ENCODE measurements around the gene THADA. TPM values are rescaled to one million over a fixed set of nuclear protein-coding genes. Genes with fewer than 3 reads are reported as not detected.

Gene THADA
- total and polyA plus RNA-seq, 2 donors: 11.8 to 20.6 TPM

GRCh38 chr2:43318791-43319190 is 277.0 kb downstream of the THADA start:
- H3K27me3 ChIP-seq (ENCODE audit: control insufficient read depth in 2 of 2, insufficient read depth in 1 of 2, low read length in 1 of 2): no peaks in the 10 kb centered on the region
- DNase-seq (ENCODE audit: low read depth in 6 of 9, low spot score in 9 of 9): no peak
- H3K9me3 ChIP-seq (ENCODE audit: control insufficient read depth in 2 of 2, insufficient read depth in 1 of 2, low read length in 1 of 2): no peaks in the 10 kb centered on the region
- H3K27ac ChIP-seq (ENCODE audit: low read depth in 1 of 2, low read length in 1 of 2): no peak overlapping the region
- peaks cover 0 to 7% of the 10 kb centered on the region in 2 donors for H3K36me3 ChIP-seq (ENCODE audit: control insufficient read depth in 2 of 2, insufficient read depth in 2 of 2, low read length in 1 of 2)
- no peaks in the 10 kb centered on the region for H3K4me1 ChIP-seq (ENCODE audit: control insufficient read depth in 2 of 2, insufficient read depth in 2 of 2, low read length in 2 of 2)
- H3K4me3 ChIP-seq (ENCODE audit: low read length in 2 of 2): no peak overlapping the region

GRCh38 chr2:43317680-43318079 is 278.2 kb downstream of the THADA start:
- WGBS: 98% methylated on average over 3 of the region's 3 CpGs
- Histone ChIP-seq H3K27ac (ENCODE audit: low read depth in 1 of 2, low read length in 1 of 2) (no peak overlapping the region), H3K27me3 (ENCODE audit: control insufficient read depth in 2 of 2, insufficient read depth in 1 of 2, low read length in 1 of 2) (no peaks in the 10 kb centered on the region), H3K9me3 (ENCODE audit: control insufficient read depth in 2 of 2, insufficient read depth in 1 of 2, low read length in 1 of 2) (no peaks in the 10 kb centered on the region), H3K4me3 (ENCODE audit: low read length in 2 of 2) (no peak overlapping the region), H3K36me3 (ENCODE audit: control insufficient read depth in 2 of 2, insufficient read depth in 2 of 2, low read length in 1 of 2) (peaks cover 0 to 7% of the 10 kb centered on the region in 2 donors), H3K4me1 (ENCODE audit: control insufficient read depth in 2 of 2, insufficient read depth in 2 of 2, low read length in 2 of 2) (no peaks in the 10 kb centered on the region)
- DNase-seq (ENCODE audit: low read depth in 6 of 9, low spot score in 9 of 9): no peak

GRCh38 chr2:43317194-43317593 is 278.6 kb downstream of the THADA start:
- H3K9me3 ChIP-seq (ENCODE audit: control insufficient read depth in 2 of 2, insufficient read depth in 1 of 2, low read length in 1 of 2): no peaks in the 10 kb centered on the region
- no peak overlapping the region for H3K4me3 ChIP-seq (ENCODE audit: low read length in 2 of 2)
- no peaks in the 10 kb centered on the region for H3K27me3 ChIP-seq (ENCODE audit: control insufficient read depth in 2 of 2, insufficient read depth in 1 of 2, low read length in 1 of 2)
- no peak overlapping the region for H3K27ac ChIP-seq (ENCODE audit: low read depth in 1 of 2, low read length in 1 of 2)
- H3K36me3 ChIP-seq (ENCODE audit: control insufficient read depth in 2 of 2, insufficient read depth in 2 of 2, low read length in 1 of 2): peaks cover 0 to 7% of the 10 kb centered on the region in 2 donors
- WGBS: 100% methylated on average over 1 of the region's 1 CpG
- DNase-seq (ENCODE audit: low read depth in 6 of 9, low spot score in 9 of 9): no peak
- no peaks in the 10 kb centered on the region for H3K4me1 ChIP-seq (ENCODE audit: control insufficient read depth in 2 of 2, insufficient read depth in 2 of 2, low read length in 2 of 2)

DNA sequence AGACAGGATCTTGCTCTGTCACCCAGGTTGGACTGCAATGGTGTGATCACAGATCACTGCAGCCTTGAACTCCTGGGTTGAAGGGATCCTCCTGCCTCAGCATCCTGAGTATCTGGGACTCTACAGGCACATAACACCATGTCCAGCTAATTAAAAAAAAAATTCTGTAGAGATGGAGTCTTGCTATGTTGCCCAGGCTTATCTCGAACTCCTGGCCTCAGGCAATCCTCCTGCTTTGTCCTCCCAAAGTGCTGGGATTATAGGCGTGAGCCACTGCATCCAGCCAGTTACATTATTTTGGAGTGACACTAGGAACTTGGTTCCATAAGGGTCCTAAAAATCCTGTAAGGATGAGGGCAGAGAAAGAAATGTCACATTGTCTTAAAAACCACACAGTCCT is 280.4 kb downstream of the THADA start:
- H3K27ac ChIP-seq (ENCODE audit: low read depth in 1 of 2, low read length in 1 of 2): no peak overlapping the region

GRCh38 chr2:43314299-43314927 is 281.4 kb downstream of the THADA start:
- Histone ChIP-seq H3K4me1 (ENCODE audit: control insufficient read depth in 2 of 2, insufficient read depth in 2 of 2, low read length in 2 of 2) (peaks cover 0 to 4% of the 10 kb centered on the region in 2 donors), H3K27ac (ENCODE audit: low read depth in 1 of 2, low read length in 1 of 2) (no peak overlapping the region), H3K27me3 (ENCODE audit: control insufficient read depth in 2 of 2, insufficient read depth in 1 of 2, low read length in 1 of 2) (no peaks in the 10 kb centered on the region), H3K9me3 (ENCODE audit: control insufficient read depth in 2 of 2, insufficient read depth in 1 of 2, low read length in 1 of 2) (no peaks in the 10 kb centered on the region), H3K4me3 (ENCODE audit: low read length in 2 of 2) (no peak overlapping the region), H3K36me3 (ENCODE audit: control insufficient read depth in 2 of 2, insufficient read depth in 2 of 2, low read length in 1 of 2) (peaks cover 0 to under 1% of the 10 kb centered on the region in 2 donors)
- 96% methylated on average over 5 of the region's 5 CpGs for WGBS
- DNase-seq (ENCODE audit: low read depth in 6 of 9, low spot score in 9 of 9): no peak

More for the DNA sequence above, 280.4 kb downstream of the THADA start:
- DNase-seq (ENCODE audit: low read depth in 6 of 9, low spot score in 9 of 9): no peak
- no peak overlapping the region for H3K4me3 ChIP-seq (ENCODE audit: low read length in 2 of 2)
- no peaks in the 10 kb centered on the region for H3K9me3 ChIP-seq (ENCODE audit: control insufficient read depth in 2 of 2, insufficient read depth in 1 of 2, low read length in 1 of 2)
- peaks cover 0 to 2% of the 10 kb centered on the region in 2 donors for H3K36me3 ChIP-seq (ENCODE audit: control insufficient read depth in 2 of 2, insufficient read depth in 2 of 2, low read length in 1 of 2)
- peaks cover 0 to 4% of the 10 kb centered on the region in 2 donors for H3K4me1 ChIP-seq (ENCODE audit: control insufficient read depth in 2 of 2, insufficient read depth in 2 of 2, low read length in 2 of 2)
- WGBS: over 99% methylated on average over 2 of the region's 2 CpGs
- no peaks in the 10 kb centered on the region for H3K27me3 ChIP-seq (ENCODE audit: control insufficient read depth in 2 of 2, insufficient read depth in 1 of 2, low read length in 1 of 2)

DNA sequence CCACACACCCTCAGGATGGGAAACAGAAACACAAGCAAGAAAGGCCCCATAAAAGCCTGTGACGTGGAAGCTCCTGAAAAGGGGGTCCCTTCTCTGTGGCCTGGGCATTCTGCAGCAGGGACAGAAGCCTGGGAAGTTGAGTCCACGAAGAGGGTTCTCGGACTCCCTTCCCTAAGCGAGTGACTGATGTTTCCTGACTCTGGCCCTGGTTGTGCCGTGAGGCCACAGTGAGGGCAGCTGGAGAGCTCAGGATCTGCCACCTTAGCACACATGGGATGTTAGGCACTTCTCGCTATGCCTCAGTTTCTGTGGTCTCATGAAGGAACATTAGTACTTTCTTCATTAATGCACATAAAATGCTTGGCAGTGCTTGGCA is 282.2 kb downstream of the THADA start:
- no peak overlapping the region for H3K27ac ChIP-seq (ENCODE audit: low read depth in 1 of 2, low read length in 1 of 2)
- WGBS: 90% methylated on average over 6 of the region's 6 CpGs
- no peaks in the 10 kb centered on the region for H3K9me3 ChIP-seq (ENCODE audit: control insufficient read depth in 2 of 2, insufficient read depth in 1 of 2, low read length in 1 of 2)
- H3K27me3 ChIP-seq (ENCODE audit: control insufficient read depth in 2 of 2, insufficient read depth in 1 of 2, low read length in 1 of 2): no peaks in the 10 kb centered on the region
- no peak overlapping the region for H3K4me3 ChIP-seq (ENCODE audit: low read length in 2 of 2)
- H3K4me1 ChIP-seq (ENCODE audit: control insufficient read depth in 2 of 2, insufficient read depth in 2 of 2, low read length in 2 of 2): peaks cover 0 to 4% of the 10 kb centered on the region in 2 donors
- no peak for DNase-seq (ENCODE audit: low read depth in 6 of 9, low spot score in 9 of 9)
- no peaks in the 10 kb centered on the region for H3K36me3 ChIP-seq (ENCODE audit: control insufficient read depth in 2 of 2, insufficient read depth in 2 of 2, low read length in 1 of 2)

DNA sequence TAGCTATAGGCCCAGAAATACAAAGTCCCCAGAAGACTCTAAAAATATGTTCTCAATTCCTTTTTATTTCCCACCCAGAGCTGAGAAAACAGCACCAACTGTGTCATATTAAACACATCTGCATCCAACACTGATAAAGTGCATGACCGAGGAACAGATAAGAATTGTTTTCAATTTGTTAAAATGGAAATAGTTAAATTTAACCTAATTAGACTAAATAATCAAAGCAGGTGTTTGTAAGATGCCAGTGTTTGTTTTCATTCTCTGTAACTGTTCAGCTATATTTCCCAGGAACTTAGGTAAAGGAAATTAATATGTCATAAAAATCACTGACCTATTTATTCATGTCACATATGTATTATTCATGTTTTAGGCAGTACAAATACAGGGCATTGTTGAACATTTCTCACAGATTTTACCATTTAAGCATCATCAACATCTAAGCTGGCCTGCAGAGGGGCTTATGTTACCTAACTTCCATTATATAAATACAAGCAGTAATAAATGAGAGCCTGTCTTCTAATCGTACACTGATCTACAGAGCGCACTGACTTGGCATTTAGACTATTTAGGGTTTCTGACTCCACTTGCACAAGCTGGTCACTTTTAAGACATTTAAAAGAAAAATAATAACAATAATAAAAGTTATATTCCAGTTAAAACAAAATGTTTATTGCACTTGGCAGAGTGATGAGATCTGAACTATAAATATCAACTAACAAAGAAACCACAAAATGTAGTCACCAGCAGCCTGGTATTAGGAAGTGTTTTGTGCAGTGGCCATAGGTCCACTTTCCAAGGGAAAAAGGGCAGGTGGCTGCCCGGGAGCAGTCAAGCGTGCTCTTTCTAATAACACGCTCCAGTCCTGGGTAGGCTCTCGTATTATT is 282.8 kb downstream of the THADA start:
- Histone ChIP-seq H3K27ac (ENCODE audit: low read depth in 1 of 2, low read length in 1 of 2) (peak overlapping the region in 1 of 2 donors; percentile 14), H3K9me3 (ENCODE audit: control insufficient read depth in 2 of 2, insufficient read depth in 1 of 2, low read length in 1 of 2) (no peaks in the 10 kb centered on the region), H3K4me1 (ENCODE audit: control insufficient read depth in 2 of 2, insufficient read depth in 2 of 2, low read length in 2 of 2) (peaks cover 0 to 4% of the 10 kb centered on the region in 2 donors), H3K36me3 (ENCODE audit: control insufficient read depth in 2 of 2, insufficient read depth in 2 of 2, low read length in 1 of 2) (no peaks in the 10 kb centered on the region), H3K27me3 (ENCODE audit: control insufficient read depth in 2 of 2, insufficient read depth in 1 of 2, low read length in 1 of 2) (no peaks in the 10 kb centered on the region), H3K4me3 (ENCODE audit: low read length in 2 of 2) (no peak overlapping the region)
- 96% methylated on average over 7 of the region's 7 CpGs for WGBS
- DNase-seq (ENCODE audit: low read depth in 6 of 9, low spot score in 9 of 9): no peak

- peaks cover 0 to 4% of the 10 kb centered on the region in 2 donors for H3K4me1 ChIP-seq (ENCODE audit: control insufficient read depth in 2 of 2, insufficient read depth in 2 of 2, low read length in 2 of 2)
- H3K4me3 ChIP-seq (ENCODE audit: low read length in 2 of 2): no peak overlapping the region
- H3K36me3 ChIP-seq (ENCODE audit: control insufficient read depth in 2 of 2, insufficient read depth in 2 of 2, low read length in 1 of 2): no peaks in the 10 kb centered on the region
- DNase-seq (ENCODE audit: low read depth in 6 of 9, low spot score in 9 of 9): peak in 1 of 9 donors; percentile 6
- H3K27ac ChIP-seq (ENCODE audit: low read depth in 1 of 2, low read length in 1 of 2): peak overlapping the region in 1 of 2 donors; percentile 32
- no peaks in the 10 kb centered on the region for H3K9me3 ChIP-seq (ENCODE audit: control insufficient read depth in 2 of 2, insufficient read depth in 1 of 2, low read length in 1 of 2)
- H3K27me3 ChIP-seq (ENCODE audit: control insufficient read depth in 2 of 2, insufficient read depth in 1 of 2, low read length in 1 of 2): no peaks in the 10 kb centered on the region
Measured at GRCh38 chr2:43311276-43311675, 284.6 kb downstream of the THADA start.

DNA sequence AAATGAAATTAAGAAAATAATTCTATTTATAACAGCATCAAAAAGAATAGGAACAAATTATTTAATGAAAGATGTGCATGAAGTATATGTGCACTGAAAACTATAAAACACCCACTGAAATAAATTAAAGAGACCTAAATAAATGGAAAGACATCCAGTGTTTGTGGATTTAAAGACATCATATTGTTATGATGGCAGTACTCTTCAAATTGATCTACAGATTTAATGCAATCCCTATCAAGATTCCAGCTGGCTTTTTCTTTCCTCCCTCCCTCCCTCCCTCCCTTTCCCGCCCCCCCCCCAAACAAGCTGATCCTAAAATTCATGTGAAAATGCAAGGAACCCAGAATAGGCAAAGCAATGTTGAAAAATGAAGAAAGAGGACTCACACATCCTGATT is 285.9 kb downstream of the THADA start:
- H3K4me1 ChIP-seq (ENCODE audit: control insufficient read depth in 2 of 2, insufficient read depth in 2 of 2, low read length in 2 of 2): peaks cover 0 to 4% of the 10 kb centered on the region in 2 donors
- H3K9me3 ChIP-seq (ENCODE audit: control insufficient read depth in 2 of 2, insufficient read depth in 1 of 2, low read length in 1 of 2): no peaks in the 10 kb centered on the region
- no peaks in the 10 kb centered on the region for H3K27me3 ChIP-seq (ENCODE audit: control insufficient read depth in 2 of 2, insufficient read depth in 1 of 2, low read length in 1 of 2)
- no peak overlapping the region for H3K27ac ChIP-seq (ENCODE audit: low read depth in 1 of 2, low read length in 1 of 2)
- no peaks in the 10 kb centered on the region for H3K36me3 ChIP-seq (ENCODE audit: control insufficient read depth in 2 of 2, insufficient read depth in 2 of 2, low read length in 1 of 2)
- DNase-seq (ENCODE audit: low read depth in 6 of 9, low spot score in 9 of 9): no peak
- 69% methylated on average over 1 of the region's 1 CpG for WGBS
- no peak overlapping the region for H3K4me3 ChIP-seq (ENCODE audit: low read length in 2 of 2)
